ENCODE data around the gene RSU1.

The RSU1 gene

DNA sequence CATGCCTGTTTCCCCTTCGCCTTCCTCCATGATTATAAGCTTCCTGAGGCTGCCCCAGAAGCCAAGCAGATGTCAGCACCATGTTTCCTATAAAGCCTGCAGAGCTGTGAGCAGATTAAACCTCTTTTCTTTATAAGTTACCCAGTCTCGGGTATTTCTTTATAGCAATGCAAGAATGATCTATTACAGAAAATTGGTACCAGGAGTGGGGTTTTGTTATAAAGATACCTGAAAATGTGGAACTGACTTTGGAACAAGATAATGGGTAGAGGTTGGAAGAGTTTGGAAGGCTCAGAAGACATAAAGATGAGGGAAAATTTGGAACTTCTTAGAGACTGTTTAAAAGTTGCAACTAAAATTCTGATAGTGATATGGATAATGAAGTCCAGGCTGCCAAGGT, 4.8 kb upstream of the RSU1 start:
- DNase-seq (ENCODE audit: low read depth in 2 of 2): no peak

DNA sequence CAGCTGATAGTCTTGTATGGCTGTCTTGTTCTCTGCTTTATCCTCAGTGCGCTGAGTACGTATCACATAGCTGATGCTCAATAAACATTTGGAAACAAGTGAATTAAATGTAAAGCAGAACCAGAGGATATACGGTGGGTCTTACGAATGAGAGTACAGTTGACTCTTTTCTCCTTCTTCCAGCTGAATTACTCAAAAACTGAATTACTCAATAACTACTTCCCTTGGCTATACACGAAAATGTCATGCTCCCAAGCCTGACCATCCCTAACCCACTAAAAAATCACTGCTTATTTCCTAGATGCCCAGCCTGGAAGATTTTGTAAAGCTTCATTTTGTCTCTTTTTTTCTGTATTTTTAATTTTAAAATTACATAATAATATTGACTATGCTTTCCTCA, 3.2 kb upstream of the RSU1 start:
- no peak for DNase-seq (ENCODE audit: low read depth in 2 of 2)

DNA sequence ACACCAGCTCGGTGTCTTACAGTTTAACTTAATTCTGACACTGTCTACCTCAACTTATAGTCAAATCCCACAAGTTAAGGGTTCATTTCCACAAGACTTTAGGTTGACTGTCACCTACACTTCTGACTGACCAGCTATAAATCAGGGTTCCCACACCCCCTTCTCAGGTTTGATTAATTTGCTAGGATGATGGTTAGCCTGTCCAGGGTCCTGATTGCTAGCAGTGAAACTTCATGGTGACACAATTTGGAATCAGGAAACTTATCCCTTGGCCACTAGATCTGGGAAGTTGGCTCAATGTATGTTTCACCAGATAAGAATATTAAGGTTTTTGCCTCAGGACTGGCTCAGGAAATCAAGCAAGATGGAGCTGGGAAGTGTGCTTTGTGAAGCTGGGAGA, 2.8 kb upstream of the RSU1 start:
- no peak for DNase-seq (ENCODE audit: low read depth in 2 of 2)

GRCh38 chr10:16819436-16819835, 2.2 kb upstream of the RSU1 start:
- no peak for DNase-seq (ENCODE audit: low read depth in 2 of 2)

DNA sequence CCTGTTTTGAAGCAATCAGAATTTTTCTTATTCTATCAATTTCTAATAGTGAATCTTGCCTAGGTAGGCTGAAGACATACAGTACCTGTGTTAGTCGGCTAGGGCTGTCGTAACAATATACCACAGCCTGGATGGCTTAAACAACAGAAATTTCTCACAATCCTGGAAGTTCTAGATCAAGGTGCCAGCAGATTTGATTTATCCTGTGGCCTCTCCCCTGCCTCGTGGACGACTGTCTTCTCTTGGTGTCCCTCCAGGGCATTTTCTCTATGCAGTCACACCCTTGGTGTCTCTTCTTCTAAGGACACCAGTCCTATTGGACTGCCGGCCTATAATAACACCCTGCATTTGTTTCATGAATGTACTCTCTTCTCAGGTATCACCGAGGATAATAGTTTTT, 1.8 kb upstream of the RSU1 start:
- DNase-seq (ENCODE audit: low read depth in 2 of 2): no peak

DNA sequence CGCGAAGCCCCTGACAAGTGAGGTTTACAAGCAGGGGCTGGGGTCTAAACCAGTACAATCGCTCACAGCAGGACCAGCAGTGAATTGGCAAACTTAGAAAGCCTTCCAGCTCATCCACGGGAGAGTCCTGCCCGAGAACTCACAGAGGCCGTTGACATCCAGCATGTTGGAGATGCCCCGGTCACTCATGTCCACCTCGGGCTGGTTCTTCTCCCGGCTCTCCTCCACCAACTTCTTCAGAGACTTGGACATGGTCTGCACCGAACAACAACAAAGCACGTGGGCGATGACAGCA, 447 bp downstream of the RSU1 start:
- no peak for DNase-seq (ENCODE audit: low read depth in 2 of 2)

DNA sequence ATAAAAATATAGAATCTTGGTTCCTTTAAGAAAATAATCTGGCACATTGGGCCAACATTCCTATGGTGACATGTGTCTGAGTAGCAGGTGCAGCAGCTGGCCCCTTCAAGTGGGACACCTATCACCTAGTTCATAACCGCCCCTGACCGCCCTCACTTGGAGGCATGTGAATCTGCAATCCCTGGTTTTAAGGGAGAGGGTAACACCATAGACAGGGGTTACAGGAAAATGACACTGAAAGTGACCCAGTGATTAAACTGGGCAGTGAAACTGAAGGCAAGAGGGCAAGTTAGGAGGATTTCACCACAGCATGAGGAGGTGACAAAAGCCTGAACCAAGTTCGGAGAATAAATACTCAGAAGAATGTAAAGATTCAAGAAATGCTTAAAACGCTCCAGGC, 1.1 kb downstream of the RSU1 start:
- DNase-seq (ENCODE audit: low read depth in 2 of 2): no peak

- DNase-seq (ENCODE audit: low read depth in 2 of 2): no peak
Observed at GRCh38 chr10:16814012-16814411, 3.2 kb downstream of the RSU1 start.

DNA sequence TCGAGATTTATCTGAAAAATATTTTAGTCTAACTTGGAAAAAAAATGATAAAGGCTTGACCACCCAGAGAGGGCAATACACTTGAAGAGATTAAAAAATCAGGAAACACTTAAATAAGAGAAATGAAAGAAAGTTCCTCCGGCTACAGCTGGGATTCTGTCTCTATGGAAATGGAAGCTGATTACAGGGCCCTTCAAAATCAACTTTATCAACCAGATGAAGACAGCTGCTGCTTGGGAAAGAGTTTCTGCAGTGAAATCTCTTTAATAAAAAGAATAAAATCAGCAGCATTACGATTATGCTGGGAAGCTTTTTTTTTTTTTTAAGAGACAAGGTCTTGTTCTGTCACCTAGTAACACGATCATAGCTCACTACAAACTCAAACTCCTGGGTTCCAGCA, 4.5 kb downstream of the RSU1 start:
- DNase-seq (ENCODE audit: low read depth in 2 of 2): no peak

GRCh38 chr10:16811765-16812164, 5.5 kb downstream of the RSU1 start:
- DNase-seq (ENCODE audit: low read depth in 2 of 2): no peak

DNA sequence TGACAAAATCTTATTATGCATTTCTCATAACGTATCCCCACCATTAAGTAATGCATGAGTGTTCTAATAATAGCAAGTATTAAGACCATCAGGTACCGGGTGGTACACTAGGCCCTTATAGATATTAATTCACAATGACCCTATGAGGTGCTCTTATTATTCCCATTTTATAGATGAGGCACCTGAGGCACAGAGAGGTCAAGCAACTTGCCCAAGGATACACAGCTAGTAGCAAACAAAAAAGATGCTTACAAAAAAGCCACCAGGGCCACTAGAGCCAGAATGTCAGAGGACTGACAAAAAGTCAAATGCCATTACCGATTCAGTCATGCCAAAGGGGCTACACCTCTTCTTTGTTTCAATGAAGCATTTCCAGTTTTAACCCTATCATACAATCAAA, 5.9 kb downstream of the RSU1 start:
- DNase-seq (ENCODE audit: low read depth in 2 of 2): no peak

GRCh38 chr10:16809074-16809718, 8.0 kb downstream of the RSU1 start:
- peak in 1 of 2 donors; percentile 26 for DNase-seq (ENCODE audit: low read depth in 2 of 2)

GRCh38 chr10:16804123-16804522, 13.1 kb downstream of the RSU1 start:
- no peak for DNase-seq (ENCODE audit: low read depth in 2 of 2)

DNA sequence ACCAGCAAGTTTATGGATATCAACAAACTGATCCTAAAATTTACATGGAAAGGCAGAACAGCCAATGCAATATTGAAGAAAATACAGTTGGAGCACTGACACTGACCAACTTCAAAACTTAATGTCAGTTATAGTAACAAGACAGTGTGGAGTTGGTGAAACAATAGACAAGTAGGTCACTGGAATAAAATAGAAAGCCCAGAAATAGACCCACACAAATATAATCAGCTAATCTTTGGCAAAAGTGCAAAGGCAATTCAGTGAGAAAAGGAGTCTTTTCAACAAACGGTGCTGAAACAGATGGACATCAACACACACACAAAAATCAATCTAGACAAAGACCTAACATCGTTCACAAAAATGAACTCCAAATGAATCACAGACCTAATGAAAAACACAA, 13.8 kb downstream of the RSU1 start:
- no peak for DNase-seq (ENCODE audit: low read depth in 2 of 2)

DNA sequence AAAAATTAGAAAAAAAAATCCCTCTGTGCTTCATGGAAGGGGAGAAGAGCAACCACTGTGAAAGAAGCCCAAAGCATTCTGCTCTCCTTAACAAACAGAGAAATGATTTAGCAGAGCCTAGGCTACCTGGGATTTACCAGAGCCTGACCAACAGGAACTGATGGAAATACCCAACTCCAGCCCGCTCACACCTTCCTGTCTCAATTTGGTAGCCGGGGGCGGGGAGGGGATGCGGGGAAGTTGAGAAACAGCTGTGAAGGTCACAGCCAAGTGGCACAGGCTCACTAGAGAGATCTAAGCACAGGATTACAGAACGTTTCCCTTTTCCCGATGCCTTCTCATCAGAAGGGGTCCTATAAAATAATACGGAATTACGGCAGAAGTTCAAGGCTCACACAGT, 17.6 kb downstream of the RSU1 start:
- DNase-seq (ENCODE audit: low read depth in 2 of 2): no peak

DNA sequence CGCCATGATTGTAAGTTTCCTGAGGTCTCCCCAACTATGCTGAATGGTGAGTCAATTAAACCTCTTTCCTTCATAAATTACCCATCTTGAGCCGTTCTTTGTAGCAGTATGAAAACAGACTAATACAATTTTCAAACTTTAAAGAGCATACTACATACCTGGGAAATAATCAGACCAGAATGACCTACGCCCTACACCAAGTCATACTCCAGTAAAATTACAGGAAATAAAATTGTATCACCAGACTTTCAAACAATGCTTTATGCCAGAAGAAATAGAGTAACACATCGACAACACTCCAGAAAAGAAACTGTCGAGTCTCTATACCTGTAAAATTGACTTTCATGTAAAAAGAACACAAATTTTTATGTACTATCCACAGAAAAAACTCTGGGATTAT, 18.7 kb downstream of the RSU1 start:
- no peak for DNase-seq (ENCODE audit: low read depth in 2 of 2)

DNA sequence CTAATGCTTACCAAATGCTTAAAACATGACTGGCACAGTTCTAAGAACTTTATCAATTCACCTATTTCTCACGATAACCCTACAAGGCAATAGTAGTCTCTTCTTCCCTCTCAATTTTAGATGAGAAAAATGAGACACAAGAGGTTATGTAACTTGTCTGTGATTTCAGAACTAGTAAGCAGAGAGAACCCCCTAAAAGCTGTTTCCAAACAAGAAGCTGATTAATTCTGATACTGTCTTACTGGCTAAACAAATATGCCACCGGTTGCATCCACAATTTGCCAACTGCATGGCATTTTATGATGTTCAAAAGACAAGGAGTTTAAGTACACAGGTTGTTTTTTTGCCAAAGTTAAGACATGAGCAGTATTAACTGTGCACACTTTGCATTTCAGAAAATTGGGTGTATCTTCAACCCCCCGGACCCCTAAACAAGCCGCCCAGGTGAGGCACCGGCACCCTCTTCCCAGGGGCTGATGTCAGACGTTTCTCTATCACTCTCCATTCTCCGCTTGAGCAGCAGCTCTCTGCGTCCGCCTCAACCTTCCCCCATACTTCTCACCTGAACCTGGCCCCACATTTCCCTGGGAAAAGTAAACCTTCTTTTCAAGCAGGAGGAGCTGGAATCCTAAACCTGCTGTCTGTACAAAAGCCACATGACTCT, 21.7 kb downstream of the RSU1 start:
- DNase-seq (ENCODE audit: low read depth in 2 of 2): no peak

- no peak for DNase-seq (ENCODE audit: low read depth in 2 of 2)
Observed at GRCh38 chr10:16794005-16794404, 23.2 kb downstream of the RSU1 start.

DNA sequence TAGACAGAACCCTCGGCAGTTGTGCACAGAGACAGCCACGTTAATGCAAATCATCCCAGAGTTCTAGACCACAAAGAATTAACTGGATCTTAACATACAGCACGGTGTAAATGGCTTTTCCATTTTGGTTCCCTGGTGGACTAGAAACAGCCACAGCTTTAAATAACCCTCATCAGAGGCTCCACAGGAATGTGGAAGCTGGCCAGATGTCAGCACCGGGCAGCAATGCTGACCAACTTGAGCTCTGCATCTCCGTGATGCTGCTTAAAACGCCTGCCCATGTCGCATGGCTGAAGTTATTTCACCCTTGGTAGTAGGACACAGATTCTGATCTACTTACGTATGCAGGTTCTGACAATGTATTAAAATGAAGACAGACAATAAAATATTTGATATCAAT, 24.5 kb downstream of the RSU1 start:
- DNase-seq (ENCODE audit: low read depth in 2 of 2): no peak

DNA sequence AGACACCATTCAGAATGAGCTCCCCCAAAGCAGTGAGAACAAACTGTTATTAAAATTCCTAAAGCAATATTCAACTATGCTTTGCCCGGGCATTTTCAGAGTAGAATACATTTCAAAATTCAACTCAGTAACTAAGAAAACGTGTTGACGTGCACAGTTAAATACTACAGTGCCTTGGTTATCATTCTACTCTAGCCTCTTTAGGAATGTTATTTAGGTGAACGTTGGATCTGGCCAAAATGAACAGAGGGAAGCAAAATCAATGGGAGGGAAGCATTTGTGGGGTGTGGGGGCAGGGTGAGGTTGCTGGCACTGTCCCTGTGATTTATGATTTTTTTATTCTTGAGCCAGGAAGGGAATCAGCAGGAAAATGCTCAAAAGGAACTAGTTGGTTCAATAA, 27.5 kb downstream of the RSU1 start:
- DNase-seq (ENCODE audit: low read depth in 2 of 2): no peak

DNA sequence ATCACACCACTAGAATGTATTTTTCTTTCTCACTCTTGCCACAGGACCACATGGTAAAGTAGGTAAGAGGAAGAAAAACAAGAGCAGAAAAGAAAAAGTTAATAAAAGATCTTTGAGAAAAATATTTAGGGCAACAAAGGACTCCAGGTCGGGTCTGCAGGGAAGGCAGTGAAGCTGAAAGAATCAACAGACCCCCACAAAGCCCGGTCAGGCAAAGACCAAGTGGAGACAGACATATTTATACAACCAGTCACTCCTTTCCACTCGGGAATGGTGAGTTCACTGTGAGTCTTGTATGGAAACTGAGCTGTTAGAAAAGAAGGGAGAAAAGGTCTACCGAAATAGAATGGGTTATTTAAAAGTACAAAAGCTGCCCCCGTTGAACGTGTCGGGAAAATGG, 28.0 kb downstream of the RSU1 start:
- DNase-seq (ENCODE audit: low read depth in 2 of 2): no peak

- DNase-seq (ENCODE audit: low read depth in 2 of 2): no peak
Observed at GRCh38 chr10:16788778-16789177, 28.4 kb downstream of the RSU1 start.

DNA sequence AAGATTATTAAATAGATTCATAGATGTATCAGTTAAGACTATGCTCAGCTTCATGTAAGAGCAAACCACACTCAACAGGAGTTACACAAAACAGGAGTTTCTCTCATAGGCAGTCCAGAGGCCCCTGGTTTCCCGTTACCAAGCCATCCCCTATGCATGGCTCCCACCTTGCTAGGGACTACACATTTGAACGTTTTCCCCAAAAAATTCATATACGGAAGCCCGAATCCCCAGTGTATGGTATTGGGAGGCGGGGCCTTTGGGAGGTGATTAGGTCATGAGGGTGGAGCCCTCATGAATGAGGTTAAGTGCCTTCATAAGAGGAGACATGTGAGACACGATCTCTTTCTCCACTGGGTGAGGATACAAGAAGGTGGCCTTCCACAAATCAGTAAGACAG, 29.1 kb downstream of the RSU1 start:
- no peak for DNase-seq (ENCODE audit: low read depth in 2 of 2)

GRCh38 chr10:16787361-16787791, 29.8 kb downstream of the RSU1 start:
- peak; percentile 29 to 41 for DNase-seq (ENCODE audit: low read depth in 2 of 2)

Data from stimulated activated CD8-positive, alpha-beta memory T cell treated with anti-CD3 and anti-CD28 coated beads, Interleukin-15, amount 100 ng/mL, for 48 hours (primary cell).